Measurements from ENCODE around the gene RAD51AP1.

Gene RAD51AP1

GRCh38 chr12:4603946-4604345, 65.3 kb downstream of the RAD51AP1 start:
- no peak for DNase-seq

GRCh38 chr12:4604684-4605193, 66.0 kb downstream of the RAD51AP1 start:
- DNase-seq, result peak; percentile 88

- DNase-seq, result no peak
Measured at GRCh38 chr12:4607056-4607455, 68.4 kb downstream of the RAD51AP1 start.

- DNase-seq, result no peak
Measured at GRCh38 chr12:4609071-4609470, 70.4 kb downstream of the RAD51AP1 start.

Data from NCI-H1105 (cell line).